Keratinocyte (primary cell): ENCODE results near the gene GTF2F1.

Source experiments
- EZH2 ChIP-seq: IDR thresholded peaks from one replicate; pipeline ENCODE4 v1.6.1; 2012; ENCODE audit warnings: inconsistent platforms, mild to moderate bottlenecking, low read length, moderate library complexity
- TF ChIP-seq, protein P1 (sequence below), 3 experiments: IDR thresholded peaks in 1 of 3; conservative IDR thresholded peaks in 1 of 3; optimal IDR thresholded peaks in 1 of 3; 2 replicates in 2 of 3; 3 replicates in 1 of 3; pipeline versions ENCODE3 to v1.5.1; 2011; ENCODE audit warnings: low read length in 3 of 3, mild to moderate bottlenecking in 3 of 3, moderate library complexity in 2 of 3, control low read depth in 1 of 3, inconsistent platforms in 1 of 3; ENCODE audit not compliant: insufficient read depth in 2 of 3; ENCODE audit errors: extremely low read depth in 1 of 3

DNA sequence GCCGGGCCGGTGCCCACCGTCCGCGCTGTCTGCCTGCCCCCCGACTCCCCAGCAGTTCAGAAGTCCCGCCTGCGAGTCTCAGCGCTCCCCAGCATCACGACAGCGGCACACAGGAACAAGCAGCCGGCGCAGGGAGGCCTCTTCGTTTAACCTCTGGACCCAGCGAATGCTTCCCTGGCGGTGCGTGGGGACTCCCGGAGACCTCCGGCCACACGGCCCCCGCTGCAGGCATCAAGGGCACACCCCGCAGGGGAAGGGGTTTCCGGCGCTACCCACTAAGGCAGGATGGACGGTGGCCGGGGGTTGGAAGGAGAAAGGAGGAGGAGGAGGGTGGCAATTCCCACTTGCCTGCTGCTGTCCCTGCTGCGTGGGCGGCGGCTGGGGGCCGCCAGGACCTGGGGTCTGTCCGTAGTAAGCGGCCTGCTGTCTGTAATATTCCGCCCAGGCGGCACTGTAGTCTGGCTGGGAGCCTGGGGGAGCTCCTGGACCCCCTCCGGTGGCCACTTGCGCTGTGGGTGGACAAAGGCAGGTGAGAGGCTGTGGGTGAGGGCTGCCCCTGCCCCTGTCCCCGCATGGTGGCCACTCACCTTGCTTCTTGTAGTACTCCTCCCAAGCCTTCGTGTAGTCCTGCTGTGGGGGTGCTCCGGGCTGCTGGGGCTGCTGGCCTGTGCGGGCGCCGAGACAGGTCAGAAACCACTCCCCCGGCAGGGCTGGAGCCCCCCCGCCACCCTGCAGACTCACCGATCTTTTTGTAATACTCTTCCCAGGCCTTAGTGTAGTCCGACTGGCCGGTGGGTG is 22.0 kb upstream of the GTF2F1 start:
- TF ChIP-seq, protein P1, sequence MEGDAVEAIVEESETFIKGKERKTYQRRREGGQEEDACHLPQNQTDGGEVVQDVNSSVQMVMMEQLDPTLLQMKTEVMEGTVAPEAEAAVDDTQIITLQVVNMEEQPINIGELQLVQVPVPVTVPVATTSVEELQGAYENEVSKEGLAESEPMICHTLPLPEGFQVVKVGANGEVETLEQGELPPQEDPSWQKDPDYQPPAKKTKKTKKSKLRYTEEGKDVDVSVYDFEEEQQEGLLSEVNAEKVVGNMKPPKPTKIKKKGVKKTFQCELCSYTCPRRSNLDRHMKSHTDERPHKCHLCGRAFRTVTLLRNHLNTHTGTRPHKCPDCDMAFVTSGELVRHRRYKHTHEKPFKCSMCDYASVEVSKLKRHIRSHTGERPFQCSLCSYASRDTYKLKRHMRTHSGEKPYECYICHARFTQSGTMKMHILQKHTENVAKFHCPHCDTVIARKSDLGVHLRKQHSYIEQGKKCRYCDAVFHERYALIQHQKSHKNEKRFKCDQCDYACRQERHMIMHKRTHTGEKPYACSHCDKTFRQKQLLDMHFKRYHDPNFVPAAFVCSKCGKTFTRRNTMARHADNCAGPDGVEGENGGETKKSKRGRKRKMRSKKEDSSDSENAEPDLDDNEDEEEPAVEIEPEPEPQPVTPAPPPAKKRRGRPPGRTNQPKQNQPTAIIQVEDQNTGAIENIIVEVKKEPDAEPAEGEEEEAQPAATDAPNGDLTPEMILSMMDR (optimal IDR thresholded peaks at IDR 0.05 in 1 of 3, IDR thresholded peaks at IDR 0.05 in 1 of 3, conservative IDR thresholded peaks at IDR 0.05 in 1 of 3; ENCODE audit: extremely low read depth in 1 of 3, insufficient read depth in 2 of 3, low read length in 3 of 3), result no peak
- no peak for TF ChIP-seq EZH2
